ENCODE data around the gene RBM19.
"Not testable (repeated sequence)": the region's sequence is repeated elsewhere in the genome, so short reads cannot be mapped to it uniquely, and the experiment has no call there.

Gene RBM19

GRCh38 chr12:113965951-113966797 is at the start of gene RBM19:
TSS of gene RBM19 (minus strand) at chr12:113966325. CDS start at chr12:113966227, 98 bp downstream.
- peak; percentile 99 for DNase-seq

GRCh38 chr12:114015851-114016250 is 49.7 kb upstream of the RBM19 start:
- DNase-seq, result no peak

GRCh38 chr12:114013575-114014345 is 47.6 kb upstream of the RBM19 start:
- DNase-seq, result peak; percentile 63

- DNase-seq, result no peak
Observed at GRCh38 chr12:114012744-114013431, 46.8 kb upstream of the RBM19 start.

GRCh38 chr12:114011711-114012110 is 45.6 kb upstream of the RBM19 start:
- DNase-seq, result peak; percentile 80

- DNase-seq, result no peak
Observed at GRCh38 chr12:114006482-114007425, 40.6 kb upstream of the RBM19 start.

GRCh38 chr12:114004402-114004801 is 38.3 kb upstream of the RBM19 start:
- no peak for DNase-seq

- DNase-seq, result no peak
Observed at GRCh38 chr12:114003286-114003685, 37.2 kb upstream of the RBM19 start.

GRCh38 chr12:114001511-114002340 is 35.6 kb upstream of the RBM19 start:
- DNase-seq, result no peak

GRCh38 chr12:114000861-114001260 is 34.7 kb upstream of the RBM19 start:
- DNase-seq, result no peak

- DNase-seq, result not testable (repeated sequence)
Observed at GRCh38 chr12:114000261-114000660, 34.1 kb upstream of the RBM19 start.

- no peak for DNase-seq
Observed at GRCh38 chr12:113997365-113997764, 31.2 kb upstream of the RBM19 start.

GRCh38 chr12:113996026-113996425 is 29.9 kb upstream of the RBM19 start:
- no peak for DNase-seq

- DNase-seq, result no peak
Observed at GRCh38 chr12:113994051-113994450, 27.9 kb upstream of the RBM19 start.

- not testable (repeated sequence) for DNase-seq
Observed at GRCh38 chr12:113992751-113993150, 26.6 kb upstream of the RBM19 start.

GRCh38 chr12:113991224-113992044 is 25.3 kb upstream of the RBM19 start:
- DNase-seq, result no peak

GRCh38 chr12:113990250-113991223 is 24.4 kb upstream of the RBM19 start:
- DNase-seq, result peak; percentile 40

GRCh38 chr12:113988976-113989375 is 22.9 kb upstream of the RBM19 start:
- DNase-seq, result no peak

- DNase-seq, result no peak
Observed at GRCh38 chr12:113988064-113988451, 21.9 kb upstream of the RBM19 start.

Measured in eye (tissue), 1 donor.